Thyroid gland (tissue), 4 donors: Measurements from ENCODE around the gene HERPUD1. TPM values are rescaled to one million over a fixed set of nuclear protein-coding genes. Genes with fewer than 3 reads are reported as not detected.
"Not testable (repeated sequence)": the region's sequence is repeated elsewhere in the genome, so short reads cannot be mapped to it uniquely, and the experiment has no call there.

Source experiments
- DNase-seq, 2 donors: peaks; one replicate each; pipeline ENCODE4 v3.0.0-alpha.2; 2019
- H3K27ac ChIP-seq, 3 donors: fragments of 200-600 bp; sonication (generic); 1 replicate in 2 of 3; 2 replicates in 1 of 3; pipeline ENCODE4 v1.5.1; 2016 to 2019; ENCODE audit warnings: mild to moderate bottlenecking in 1 of 3, moderate library complexity in 1 of 3
- H3K27me3 ChIP-seq: fragments of 200-600 bp; sonication (generic); one replicate; pipeline ENCODE4 v1.5.1; 2019
- H3K36me3 ChIP-seq, 2 donors: fragments of 200-600 bp; sonication (generic); one replicate each; pipeline ENCODE4 v1.5.1; 2016 to 2019
- H3K4me1 ChIP-seq, 2 donors: fragments of 200-600 bp; sonication (generic); one replicate each; pipeline ENCODE4 v1.5.1; 2017 to 2019
- H3K4me3 ChIP-seq, 3 donors: fragments of 200-600 bp; sonication (generic); replicated peaks in 1 of 3; 1 replicate in 2 of 3; 2 replicates in 1 of 3; pipeline ENCODE4 v1.5.1; 2016; ENCODE audit warnings: mild to moderate bottlenecking in 1 of 3
- H3K9me3 ChIP-seq: fragments of 200-600 bp; sonication (generic); one replicate; pipeline ENCODE4 v1.5.1; 2017
- CTCF ChIP-seq, 6 experiments: fragments of 200-600 bp in 3 of 6; fragments of 450-650 bp in 3 of 6; sonication (generic) in 3 of 6; IDR thresholded peaks; one replicate each; pipeline ENCODE4 v1.5.1; 2016 to 2019; ENCODE audit warnings: antibody characterized with exemption in 6 of 6, mild to moderate bottlenecking in 2 of 6, inconsistent platforms in 1 of 6, moderate library complexity in 1 of 6
- POLR2A ChIP-seq, 2 donors: fragments of 450-650 bp; IDR thresholded peaks; one replicate each; pipeline ENCODE4 v1.6.1; 2017; ENCODE audit warnings: antibody characterized with exemption in 2 of 2, mild to moderate bottlenecking in 2 of 2, moderate library complexity in 1 of 2
- WGBS, 2 donors: methylation state at CpG; one replicate each; pipeline ENCODE4 v1.1.5; 2017; 5-methylcytosine and 5-hydroxymethylcytosine counted together
- intact Hi-C: fragments of 100-400 bp; cut with DNase I; formaldehyde crosslinking; loops from one replicate; pipeline ENCODE4 v1.15.1; 2023
- total RNA-seq, 4 donors: library from RNA; depleted of rRNA; stranded (reverse); fragments of >200 nt; gene quantifications; one replicate each; pipeline ENCODE4 v1.2.3, GENCODE V29; 2016

The HERPUD1 gene
- total RNA-seq, 4 donors from 2014 or later = 212 to 659 (median 321) TPM

GRCh38 chr16:56932721-56933619, 1.0 kb downstream of the HERPUD1 start:
- Histone ChIP-seq H3K36me3 (peaks cover 28 to 30% of the 10 kb centered on the region in 2 donors), H3K9me3 (no peaks in the 10 kb centered on the region), H3K4me1 (peaks cover 20 to 25% of the 10 kb centered on the region in 2 donors), H3K4me3 (peak overlapping the region; percentile 67 to 100 (median 80)), H3K27ac (peak overlapping the region; percentile 96 to 100 (median 97)), H3K27me3 (no peaks in the 10 kb centered on the region)
- TF ChIP-seq POLR2A (IDR thresholded peaks at IDR 0.05) (peak in 1 of 2 donors; percentile 77), CTCF (IDR thresholded peaks at IDR 0.05) (no peak)
- intact Hi-C loops = no loop called here
- peak; percentile 76 to 77 for DNase-seq
- whole genome bisulfite sequencing, 2 donors = 3 to 5% methylated on average over 13 to 16 of the region's 25 CpGs

- no peak for DNase-seq
- H3K4me3 ChIP-seq = peak overlapping the region; percentile 15 to 100 (median 67)
- H3K27ac ChIP-seq = peak overlapping the region; percentile 96 to 100 (median 97)
- peaks cover 38 to 40% of the 10 kb centered on the region in 2 donors for H3K36me3 ChIP-seq
- TF ChIP-seq CTCF (IDR thresholded peaks at IDR 0.05) (no peak), POLR2A (IDR thresholded peaks at IDR 0.05) (no peak)
- WGBS, 2 donors = 33 to 39% methylated on average over 8 of the region's 8 CpGs
- intact Hi-C loops = no loop called here
- no peaks in the 10 kb centered on the region for H3K9me3 ChIP-seq
- no peaks in the 10 kb centered on the region for H3K27me3 ChIP-seq
- peaks cover 20 to 25% of the 10 kb centered on the region in 2 donors for H3K4me1 ChIP-seq
Measured at GRCh38 chr16:56933828-56934598, 2.1 kb downstream of the HERPUD1 start.

GRCh38 chr16:56934599-56935145, 2.7 kb downstream of the HERPUD1 start:
- Histone ChIP-seq H3K4me1 (peaks cover 20 to 25% of the 10 kb centered on the region in 2 donors), H3K27ac (peak overlapping the region in 2 of 3 donors; percentile 96 to 100)
- 60 to 67% methylated on average over 8 of the region's 8 CpGs for WGBS, 2 donors

GRCh38 chr16:56935201-56935600, 3.3 kb downstream of the HERPUD1 start:
- intact Hi-C loops = no loop called here
- WGBS, 2 donors = 24 to 26% methylated on average over 5 of the region's 5 CpGs
- Histone ChIP-seq H3K27me3 (no peaks in the 10 kb centered on the region), H3K9me3 (no peaks in the 10 kb centered on the region), H3K4me1 (peaks cover 20 to 25% of the 10 kb centered on the region in 2 donors), H3K27ac (peak overlapping the region in 2 of 3 donors; percentile 59 to 96), H3K36me3 (peaks cover 50 to 52% of the 10 kb centered on the region in 2 donors), H3K4me3 (peak overlapping the region in 2 of 3 donors; percentile 1 to 100)
- no peak for TF ChIP-seq POLR2A (IDR thresholded peaks at IDR 0.05)
- TF ChIP-seq CTCF (IDR thresholded peaks at IDR 0.05) = no peak
- no peak for DNase-seq

More at GRCh38 chr16:56934599-56935145, 2.7 kb downstream of the HERPUD1 start:
- H3K9me3 ChIP-seq, DNase-seq, intact Hi-C loops, H3K27me3 ChIP-seq: not testable (repeated sequence)
- Histone ChIP-seq H3K4me3 (peak overlapping the region; percentile 1 to 100 (median 15)), H3K36me3 (peaks cover 45 to 47% of the 10 kb centered on the region in 2 donors)

GRCh38 chr16:56936491-56936890, 4.5 kb downstream of the HERPUD1 start:
- intact Hi-C loops = no loop called here
- Histone ChIP-seq H3K27ac (peak overlapping the region in 1 of 3 donors; percentile 96), H3K4me1 (peaks cover 12 to 22% of the 10 kb centered on the region in 2 donors), H3K9me3 (no peaks in the 10 kb centered on the region), H3K27me3 (no peaks in the 10 kb centered on the region), H3K4me3 (no peak overlapping the region), H3K36me3 (peaks cover 63 to 65% of the 10 kb centered on the region in 2 donors)
- WGBS, 2 donors = 75 to 78% methylated on average over 5 of the region's 5 CpGs
- no peak for TF ChIP-seq CTCF (IDR thresholded peaks at IDR 0.05)
- no peak for TF ChIP-seq POLR2A (IDR thresholded peaks at IDR 0.05)
- DNase-seq = no peak
